DMS114 treated with DMSO at 0.1 percent for 48 hours (cell line): Measurements from ENCODE around the gene GDA.

Source experiments
- DNase-seq: peaks from one replicate; lab custom pipeline; 2025; ENCODE audit not compliant: unreplicated experiment; lab: John Stamatoyannopoulos, UW

GDA gene

GRCh38 chr9:72149231-72149975, at the start of gene GDA:
GDA (plus strand) TSS chr9:72149440; CDS start chr9:72149560, 120 bp downstream.
- no peak for DNase-seq

DNA sequence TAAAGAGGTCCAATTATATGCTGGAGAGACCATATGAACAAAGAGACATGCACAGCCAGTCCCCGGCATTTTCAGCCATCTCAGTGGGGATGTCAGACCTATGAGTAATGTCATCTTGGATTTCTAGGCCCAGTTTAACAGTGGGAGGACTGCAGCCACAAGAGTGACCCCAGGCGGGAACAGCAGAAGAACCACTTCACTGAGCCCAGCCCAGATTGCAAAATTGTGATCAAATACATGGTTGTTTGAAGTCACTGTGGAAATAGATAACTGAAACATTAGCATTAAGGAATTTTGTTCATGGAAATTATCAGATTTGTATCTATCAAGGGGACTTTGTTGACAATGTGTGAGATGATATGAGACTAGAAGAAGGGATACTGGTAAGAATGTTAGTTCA, 46.7 kb upstream of the GDA start:
- no peak for DNase-seq

DNA sequence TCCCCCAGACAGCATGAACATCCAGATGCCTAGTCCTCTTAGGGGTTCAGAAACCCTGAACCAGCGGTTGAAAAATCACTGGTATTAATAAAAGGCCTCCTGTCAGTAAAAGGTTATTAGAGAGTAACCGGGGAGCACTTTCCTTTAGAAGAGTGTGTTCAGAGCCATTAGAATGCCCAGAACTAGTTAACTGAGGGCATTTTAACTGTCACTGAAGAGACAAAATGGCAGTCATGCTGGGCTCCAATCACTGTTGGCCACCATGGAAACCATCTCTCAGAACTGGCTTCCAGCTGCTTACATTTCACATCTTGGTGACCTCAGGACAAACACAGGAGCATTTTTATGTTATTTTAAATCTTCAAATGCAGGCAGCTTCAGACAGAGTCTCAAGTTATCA, 36.2 kb upstream of the GDA start:
- no peak for DNase-seq

DNA sequence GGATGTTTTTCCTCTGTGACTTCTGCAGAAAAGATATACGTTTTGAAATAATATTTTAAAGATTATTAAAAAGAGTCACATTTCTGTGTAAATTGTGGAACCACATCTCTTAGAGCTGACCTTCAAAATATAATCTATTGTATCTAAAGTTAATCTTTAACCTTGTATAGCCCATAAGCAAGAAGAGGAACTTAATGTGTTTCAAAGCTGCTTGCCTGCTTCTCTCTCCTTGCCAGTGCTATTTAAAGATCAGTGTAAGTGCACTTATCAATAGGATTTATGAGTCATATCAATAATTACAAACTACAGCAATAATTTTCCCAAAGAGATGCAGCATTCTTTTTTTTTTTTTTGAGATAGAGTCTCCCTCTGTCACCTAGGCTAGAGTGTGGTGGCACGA, 29.4 kb upstream of the GDA start:
- no peak for DNase-seq

DNA sequence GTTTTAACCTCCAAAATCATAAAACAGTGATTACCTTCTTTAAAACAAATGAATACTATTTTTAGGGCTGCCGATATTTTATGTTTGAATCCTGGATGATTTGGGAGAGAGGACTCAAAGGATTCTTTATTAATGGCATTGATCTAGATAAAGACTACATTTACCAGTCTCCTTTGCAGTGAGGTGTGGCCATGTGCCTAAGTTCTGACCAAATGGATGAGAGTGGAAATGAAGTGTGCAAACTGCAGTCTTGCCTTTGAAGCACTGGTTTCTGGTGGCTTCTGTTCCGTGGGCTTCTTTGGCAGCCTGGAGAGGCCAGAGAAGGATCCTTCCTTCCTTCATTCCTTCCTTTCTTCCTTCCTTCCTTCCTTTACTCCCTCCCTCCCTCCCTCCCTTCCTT, 24.3 kb upstream of the GDA start:
- no peak for DNase-seq

GRCh38 chr9:72127753-72128152, 21.5 kb upstream of the GDA start:
- no peak for DNase-seq

DNA sequence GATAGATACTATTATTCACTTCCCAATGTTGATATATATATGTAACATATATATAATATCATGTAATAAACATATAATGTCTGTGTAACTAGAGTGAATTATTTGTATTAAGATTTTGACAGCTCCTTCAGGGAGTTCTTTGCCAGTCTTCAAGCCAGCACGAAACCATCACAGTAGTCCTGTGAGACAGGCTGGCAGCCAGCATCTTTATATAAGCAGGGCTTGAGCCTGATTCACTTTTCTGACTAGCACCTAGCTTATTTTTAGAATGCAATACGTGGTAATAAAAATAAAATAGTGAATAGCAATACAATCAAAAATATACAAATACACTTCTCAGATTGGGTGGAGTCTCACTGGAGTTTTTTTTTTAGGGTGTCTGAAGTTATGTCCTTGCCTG, 20.7 kb upstream of the GDA start:
- no peak for DNase-seq

DNA sequence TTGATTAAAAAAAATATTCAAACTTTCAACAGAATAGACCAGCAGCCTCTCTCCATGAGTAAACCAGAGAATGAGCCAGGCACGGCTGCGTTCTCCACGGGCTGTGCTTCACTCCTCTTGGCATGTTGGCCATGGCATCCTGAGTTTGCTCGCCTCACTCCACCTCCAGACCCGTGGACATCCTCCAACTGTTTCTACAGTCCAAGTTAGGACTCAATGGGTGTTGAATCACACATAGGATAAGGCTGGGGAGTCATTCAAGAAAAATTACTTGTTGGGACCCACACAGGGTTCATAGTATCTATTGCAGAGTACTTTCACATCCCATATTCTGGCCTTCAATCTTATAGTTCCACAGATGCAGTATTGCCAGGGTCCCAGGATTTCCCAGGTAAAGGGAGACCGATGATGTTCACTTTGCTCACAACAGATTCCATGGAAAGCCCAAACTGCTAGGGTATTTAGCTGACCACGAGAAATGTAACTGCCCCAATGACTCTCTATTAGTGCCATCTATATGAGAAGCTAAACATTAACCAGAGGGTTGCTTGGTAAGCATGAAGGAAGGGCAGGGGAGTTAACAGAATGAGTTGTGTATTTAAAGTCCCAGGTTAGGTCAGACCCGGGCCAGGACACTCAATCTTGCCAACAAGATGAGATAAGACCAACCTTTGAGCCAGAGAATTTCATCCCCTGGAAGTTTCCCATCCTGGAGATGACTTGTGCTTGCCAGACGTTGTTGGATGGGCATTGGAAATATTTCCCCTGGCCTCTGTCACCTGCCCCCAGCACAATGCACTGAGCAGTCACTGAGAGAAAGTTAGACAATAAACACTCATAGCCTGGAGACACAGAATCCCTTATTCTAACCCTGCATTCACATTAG, 19.7 kb upstream of the GDA start:
- no peak for DNase-seq

DNA sequence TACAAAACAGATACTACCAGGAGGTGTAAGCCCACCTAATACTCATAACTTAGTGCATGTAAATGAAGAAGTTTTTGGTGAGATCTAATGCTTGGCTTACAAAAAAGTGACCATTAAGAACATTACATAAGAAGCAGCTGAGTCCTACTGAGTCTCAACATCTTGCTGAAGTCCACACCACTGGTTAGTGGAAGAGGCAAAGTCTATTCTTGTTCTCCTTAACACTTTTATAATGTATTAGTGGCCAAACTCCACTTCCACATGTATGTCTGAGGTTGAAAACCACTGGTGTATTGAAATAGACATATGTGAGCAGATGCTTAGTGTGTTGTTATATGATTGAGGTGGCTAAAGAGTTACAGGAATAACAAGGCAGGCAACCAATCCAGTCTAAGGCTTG, 18.9 kb upstream of the GDA start:
- no peak for DNase-seq

DNA sequence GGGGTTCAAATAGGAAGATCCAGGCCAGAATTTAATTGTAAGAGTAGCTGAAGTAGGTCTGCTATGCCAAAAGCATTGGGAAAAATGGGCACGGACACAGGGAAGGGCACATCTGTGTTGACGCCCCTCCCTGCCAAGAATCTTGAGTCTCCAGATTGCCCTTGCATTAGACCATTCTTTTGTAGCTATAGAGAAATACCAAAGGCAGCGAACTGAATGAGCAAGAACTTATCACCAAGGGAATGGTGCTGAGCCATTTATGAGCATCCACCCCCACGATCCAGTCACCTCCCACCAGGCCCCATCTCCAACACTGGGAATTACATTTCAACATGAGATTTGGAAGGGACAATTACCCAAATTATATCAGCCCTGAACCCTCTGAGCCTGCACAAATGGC, 18.0 kb upstream of the GDA start:
- DNase-seq, result no peak

DNA sequence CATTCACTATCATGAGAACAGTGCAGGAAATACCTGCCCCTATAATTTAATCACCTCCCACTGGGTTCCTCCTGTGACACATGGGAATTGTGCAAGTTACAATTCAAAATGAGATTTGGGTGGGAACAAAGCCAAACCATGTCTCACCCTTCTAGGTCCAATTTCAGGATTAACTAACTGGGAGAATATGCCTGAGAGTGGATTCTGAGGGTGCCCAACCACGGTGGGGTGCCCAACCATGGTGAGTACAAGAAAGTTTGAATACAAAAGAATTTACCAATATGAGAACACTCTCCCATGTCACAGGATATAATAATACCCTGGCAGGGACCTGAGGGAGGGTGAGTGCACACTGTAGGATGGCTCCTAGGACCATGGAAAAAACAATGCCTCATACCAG, 17.2 kb upstream of the GDA start:
- DNase-seq, result no peak

DNA sequence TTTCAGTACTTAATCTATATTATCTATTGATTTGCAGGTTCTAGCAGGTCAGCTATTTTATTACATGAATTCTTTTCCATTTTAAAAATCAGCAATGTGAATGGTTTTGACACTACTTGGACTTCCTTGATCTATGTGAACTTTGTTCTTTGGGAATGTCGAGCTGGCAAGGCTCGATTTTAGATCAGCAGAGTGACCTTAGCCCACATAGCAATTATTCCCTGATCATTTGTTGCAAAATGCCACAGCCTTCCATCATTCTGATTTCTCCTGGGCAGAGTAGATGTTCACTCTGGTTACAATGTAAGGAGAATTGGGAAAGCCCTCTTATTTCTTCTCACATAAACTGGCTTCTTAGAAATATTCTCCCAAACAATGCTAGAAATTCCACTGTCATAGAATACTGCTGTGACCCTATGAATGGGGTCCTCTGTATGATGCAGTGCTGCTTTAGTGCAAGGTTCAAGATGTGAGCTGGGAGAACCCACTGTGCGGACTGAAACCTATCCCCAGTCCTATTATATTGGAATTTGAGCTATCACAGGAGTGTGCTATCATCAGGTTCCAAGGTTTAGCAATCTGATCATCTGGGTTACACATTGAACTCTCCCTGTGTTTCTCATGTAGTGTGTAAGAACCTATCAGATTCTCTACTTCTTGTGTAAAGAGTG, 15.7 kb upstream of the GDA start:
- no peak for DNase-seq

- DNase-seq, result no peak
These were observed 14.4 kb upstream of the GDA start for GRCh38 chr9:72134801-72135200.

DNA sequence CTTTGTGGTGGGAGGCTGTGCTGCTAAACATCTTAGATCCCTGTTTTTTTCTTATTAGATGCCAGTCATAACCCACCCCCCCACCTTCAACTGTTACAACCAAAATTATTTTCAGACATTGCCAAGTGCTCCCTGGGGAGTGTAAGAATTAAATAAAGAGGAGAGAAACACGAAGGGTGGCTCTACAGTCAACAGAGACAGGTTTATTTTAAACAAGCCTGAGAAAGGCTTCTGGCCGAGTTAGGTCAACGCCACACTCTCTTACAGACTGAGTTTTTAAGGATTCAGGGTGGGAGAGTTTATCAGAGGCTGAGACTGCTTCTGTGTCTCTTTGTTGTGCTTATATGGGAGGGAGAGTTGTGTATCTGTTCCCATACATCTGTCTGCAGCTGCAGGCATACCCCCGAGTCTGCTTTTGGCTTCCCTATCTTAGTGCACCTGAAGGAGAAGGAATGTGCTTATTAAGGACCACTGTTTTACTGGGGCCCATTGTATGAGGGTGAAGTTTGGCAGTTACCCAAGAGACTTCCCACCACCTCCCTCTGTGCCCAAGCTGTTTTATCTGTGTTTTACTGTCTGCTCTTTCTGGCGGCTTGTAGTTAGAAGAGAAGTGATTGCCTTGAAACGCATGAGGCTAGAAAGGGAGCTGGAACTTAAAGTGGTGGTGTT, 11.4 kb upstream of the GDA start:
- DNase-seq, result no peak

GRCh38 chr9:72139226-72139625, 10.0 kb upstream of the GDA start:
- no peak for DNase-seq

- DNase-seq, result no peak
These were observed 8.7 kb upstream of the GDA start for GRCh38 chr9:72140586-72140985.

DNA sequence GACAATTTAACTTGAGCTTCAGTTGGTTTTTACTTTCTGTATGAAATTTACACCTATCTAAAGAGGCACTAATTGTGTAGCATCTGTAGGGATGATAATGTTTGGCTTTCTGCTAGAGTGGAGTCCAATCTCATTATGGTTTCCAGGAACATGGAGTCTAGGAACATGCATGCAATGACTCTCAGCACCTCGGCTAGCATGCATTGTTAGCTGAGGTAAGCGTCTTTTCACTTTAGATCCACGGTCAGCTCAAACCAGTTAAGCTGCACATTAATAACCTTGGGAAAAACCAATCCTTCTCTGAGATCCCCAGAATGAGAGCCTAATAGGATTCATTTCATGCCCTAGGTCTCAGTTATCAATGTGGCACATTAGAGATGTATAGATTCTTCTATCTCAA, 7.8 kb upstream of the GDA start:
- DNase-seq, result no peak

- no peak for DNase-seq
These were observed 4.3 kb upstream of the GDA start for GRCh38 chr9:72144756-72145492.

- DNase-seq, result no peak
These were observed 3.3 kb upstream of the GDA start for GRCh38 chr9:72145733-72146505.

GRCh38 chr9:72147676-72148075, 1.6 kb upstream of the GDA start:
- DNase-seq, result no peak
